HG02970 (cell line): ENCODE data around the gene ST6GALNAC4.

ENCODE experiments used
- ATAC-seq: cut with Tn5 transposase; IDR thresholded peaks from one replicate; pipeline ENCODE4 v1.9.1; 2021; ENCODE audit warnings: mild to moderate bottlenecking, moderate library complexity, moderate number of reproducible peaks; ENCODE audit not compliant: unreplicated experiment, low FRiP score

ST6GALNAC4 gene

GRCh38 chr9:127916720-127917581 is at the start of gene ST6GALNAC4:
Gene ST6GALNAC4 (minus strand): TSS chr9:127917041. CDS start chr9:127916419, 622 bp downstream.
- peak; percentile 63 for ATAC-seq

GRCh38 chr9:127965953-127966352 is 49.1 kb upstream of the ST6GALNAC4 start:
- no peak for ATAC-seq

GRCh38 chr9:127963359-127964064 is 46.7 kb upstream of the ST6GALNAC4 start:
- no peak for ATAC-seq

- ATAC-seq = no peak
These were observed 46.2 kb upstream of the ST6GALNAC4 start for GRCh38 chr9:127963041-127963358.

- ATAC-seq = no peak
These were observed 45.4 kb upstream of the ST6GALNAC4 start for GRCh38 chr9:127962278-127962677.

GRCh38 chr9:127961613-127962155 is 44.8 kb upstream of the ST6GALNAC4 start:
- no peak for ATAC-seq

- ATAC-seq = no peak
These were observed 44.3 kb upstream of the ST6GALNAC4 start for GRCh38 chr9:127961155-127961490.

- ATAC-seq = no peak
These were observed 43.7 kb upstream of the ST6GALNAC4 start for GRCh38 chr9:127960410-127961154.

GRCh38 chr9:127959841-127960409 is 43.1 kb upstream of the ST6GALNAC4 start:
- ATAC-seq = no peak

GRCh38 chr9:127959398-127959797 is 42.6 kb upstream of the ST6GALNAC4 start:
- ATAC-seq = no peak

- ATAC-seq = no peak
These were observed 41.9 kb upstream of the ST6GALNAC4 start for GRCh38 chr9:127958728-127959127.

GRCh38 chr9:127955294-127956015 is 38.6 kb upstream of the ST6GALNAC4 start:
- no peak for ATAC-seq

- ATAC-seq = no peak
These were observed 38.0 kb upstream of the ST6GALNAC4 start for GRCh38 chr9:127954831-127955293.

GRCh38 chr9:127953768-127954505 is 37.1 kb upstream of the ST6GALNAC4 start:
- ATAC-seq = no peak

GRCh38 chr9:127953154-127953553 is 36.3 kb upstream of the ST6GALNAC4 start:
- no peak for ATAC-seq

- no peak for ATAC-seq
These were observed 33.9 kb upstream of the ST6GALNAC4 start for GRCh38 chr9:127950513-127951289.

- no peak for ATAC-seq
These were observed 33.1 kb upstream of the ST6GALNAC4 start for GRCh38 chr9:127949827-127950512.
